ENCODE measurements around the gene FOXRED2.

GRCh38 chr22:36465232-36466021 lies 41.4 kb downstream of the FOXRED2 start:
- no peak for TF ChIP-seq POLR2A (IDR thresholded peaks at IDR 0.05)
- TF ChIP-seq CTCF (IDR thresholded peaks at IDR 0.05): no peak
